Measurements from ENCODE around the gene GLI3. TPM values are rescaled to one million over a fixed set of nuclear protein-coding genes. Genes with fewer than 3 reads are reported as not detected.

The GLI3 gene
- total RNA-seq, 1 experiment from 2014 or later, result 46.2 TPM

- no peak for DNase-seq (ENCODE audit: low spot score)
- no peaks in the 10 kb centered on the region for H3K9me3 Mint-ChIP-seq
- TF ChIP-seq ZNF281 (CRISPR knock-in tag; IDR thresholded peaks at IDR 0.05), result no peak
- no peak for TF ChIP-seq ETV6 (CRISPR knock-in tag; IDR thresholded peaks at IDR 0.05)
- TF ChIP-seq GABPB1 (CRISPR knock-in tag; IDR thresholded peaks at IDR 0.05), result no peak
- TF ChIP-seq ZBTB21 (CRISPR knock-in tag; IDR thresholded peaks at IDR 0.05; ENCODE audit: borderline replicate concordance), result no peak
- no peak for TF ChIP-seq CBFB (CRISPR knock-in tag; IDR thresholded peaks at IDR 0.05; ENCODE audit: low read depth)
- TF ChIP-seq ARID4B (CRISPR knock-in tag; IDR thresholded peaks at IDR 0.05; ENCODE audit: borderline replicate concordance), result no peak
- no peak for TF ChIP-seq NR1H2 (CRISPR knock-in tag; IDR thresholded peaks at IDR 0.05)
- no peak for TF ChIP-seq USF1 (CRISPR knock-in tag; IDR thresholded peaks at IDR 0.05)
- TF ChIP-seq ZNF532 (CRISPR knock-in tag; IDR thresholded peaks at IDR 0.05; ENCODE audit: borderline replicate concordance), result no peak
- TF ChIP-seq NFE2L1 (CRISPR knock-in tag; IDR thresholded peaks at IDR 0.05), result no peak
- no peak for TF ChIP-seq NR2C2 (CRISPR knock-in tag; IDR thresholded peaks at IDR 0.05)
- no peak for TF ChIP-seq EMX1 (CRISPR knock-in tag; IDR thresholded peaks at IDR 0.05)
- TF ChIP-seq E2F5 (CRISPR knock-in tag; IDR thresholded peaks at IDR 0.05), result no peak
- TF ChIP-seq ZNF138 (CRISPR knock-in tag; conservative IDR thresholded peaks at IDR 0.05), result no peak
- TF ChIP-seq OVOL2 (CRISPR knock-in tag; IDR thresholded peaks at IDR 0.05; ENCODE audit: borderline replicate concordance), result no peak
- no peak for TF ChIP-seq AR (CRISPR knock-in tag; IDR thresholded peaks at IDR 0.05)
- TF ChIP-seq CREM (CRISPR knock-in tag; IDR thresholded peaks at IDR 0.05), result no peak
- ATAC-seq, result no peak
- ChIA-PET POLR2A (no interaction called here), CTCF (interaction anchor here (1.0 to 1.5 kb wide), 2 partner anchors 29 to 31 kb away, joined by 3 to 5 read pairs; no protein-coding TSS in a partner anchor)
- H3K27ac Mint-ChIP-seq, result no peak overlapping the region
- no peaks in the 10 kb centered on the region for H3K27me3 Mint-ChIP-seq (ENCODE audit: low read depth)
- H3K4me1 Mint-ChIP-seq, result no peaks in the 10 kb centered on the region
- peaks cover 36% of the 10 kb centered on the region for H3K36me3 Mint-ChIP-seq
- no peak overlapping the region for H3K4me3 Mint-ChIP-seq
These were observed 265.3 kb downstream of the GLI3 start for GRCh38 chr7:41971640-41972187.

Measured in WTC11 (cell line).